MM.1S (cell line): Measurements from ENCODE around the gene CXCL6.
A peak's percentile ranks its signal among the peaks of the same experiment; 100 is the strongest.

Experiments used
- EZH2 ChIP-seq: fragments of 300-600 bp; sonication (generic); optimal IDR thresholded peaks from 2 replicates; pipeline ENCODE3; 2017; ENCODE audit warnings: low read depth, mild to moderate bottlenecking, antibody characterized with exemption, low read length, mixed read lengths
- EZH2phosphoT487 ChIP-seq: fragments of 300-600 bp; sonication (generic); IDR thresholded peaks from 2 replicates; pipeline ENCODE4 v1.6.1; 2018; ENCODE audit warnings: antibody characterized with exemption, low read length
- TF ChIP-seq, protein P1 (sequence below): fragments of 300-600 bp; sonication (generic); IDR thresholded peaks from 2 replicates; pipeline ENCODE4 v1.5.1; 2016; ENCODE audit warnings: antibody characterized with exemption, low read length, mixed read lengths

DNA sequence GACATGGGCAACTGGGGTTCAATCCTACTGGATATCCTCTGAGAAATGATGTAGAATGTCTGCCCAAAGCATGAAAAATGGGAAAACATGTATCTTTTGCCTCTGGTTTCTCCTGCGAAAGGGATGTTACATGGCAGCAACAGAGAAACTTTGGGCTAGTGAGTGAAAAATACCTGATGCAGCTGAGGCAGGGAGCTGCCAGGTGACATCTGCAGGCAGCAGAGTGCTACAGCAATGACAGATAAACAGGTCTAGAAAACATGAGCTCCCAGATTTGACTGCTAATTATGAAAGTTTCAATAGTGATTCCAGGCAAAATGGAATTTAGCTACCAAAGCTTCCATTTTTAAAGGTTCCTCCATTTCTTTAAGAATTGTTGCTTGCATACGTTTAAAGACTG, 27.9 kb downstream of the CXCL6 start:
- TF ChIP-seq, protein P1, sequence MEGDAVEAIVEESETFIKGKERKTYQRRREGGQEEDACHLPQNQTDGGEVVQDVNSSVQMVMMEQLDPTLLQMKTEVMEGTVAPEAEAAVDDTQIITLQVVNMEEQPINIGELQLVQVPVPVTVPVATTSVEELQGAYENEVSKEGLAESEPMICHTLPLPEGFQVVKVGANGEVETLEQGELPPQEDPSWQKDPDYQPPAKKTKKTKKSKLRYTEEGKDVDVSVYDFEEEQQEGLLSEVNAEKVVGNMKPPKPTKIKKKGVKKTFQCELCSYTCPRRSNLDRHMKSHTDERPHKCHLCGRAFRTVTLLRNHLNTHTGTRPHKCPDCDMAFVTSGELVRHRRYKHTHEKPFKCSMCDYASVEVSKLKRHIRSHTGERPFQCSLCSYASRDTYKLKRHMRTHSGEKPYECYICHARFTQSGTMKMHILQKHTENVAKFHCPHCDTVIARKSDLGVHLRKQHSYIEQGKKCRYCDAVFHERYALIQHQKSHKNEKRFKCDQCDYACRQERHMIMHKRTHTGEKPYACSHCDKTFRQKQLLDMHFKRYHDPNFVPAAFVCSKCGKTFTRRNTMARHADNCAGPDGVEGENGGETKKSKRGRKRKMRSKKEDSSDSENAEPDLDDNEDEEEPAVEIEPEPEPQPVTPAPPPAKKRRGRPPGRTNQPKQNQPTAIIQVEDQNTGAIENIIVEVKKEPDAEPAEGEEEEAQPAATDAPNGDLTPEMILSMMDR, result peak; percentile 60
- no peak for TF ChIP-seq EZH2
- TF ChIP-seq EZH2phosphoT487, result no peak
